GM18502 (cell line): ENCODE data around the gene AVL9.

Source experiments
- ATAC-seq: cut with Tn5 transposase; IDR thresholded peaks from one replicate; pipeline ENCODE4 v1.9.1; 2021; ENCODE audit warnings: mild to moderate bottlenecking; ENCODE audit not compliant: unreplicated experiment, poor library complexity

The AVL9 gene

DNA sequence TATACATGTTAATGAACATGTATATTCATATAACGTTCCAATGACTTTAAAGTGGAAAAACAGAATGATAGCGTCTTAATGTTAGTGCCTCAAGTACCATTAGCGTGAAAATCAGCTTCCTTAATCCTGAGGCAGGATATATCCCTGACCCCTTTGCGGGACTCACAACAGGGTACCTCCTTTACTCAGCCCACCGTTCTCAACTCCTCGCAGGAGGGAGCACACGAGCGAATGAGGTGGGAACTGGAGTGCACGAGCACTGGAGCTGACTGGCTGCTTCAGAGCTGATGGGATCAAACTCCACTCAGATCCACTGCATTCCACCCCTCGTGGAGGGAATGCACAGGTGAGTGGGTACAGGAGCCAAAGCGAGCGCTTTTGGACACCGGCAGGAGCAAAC is 36.1 kb downstream of the AVL9 start:
- no peak for ATAC-seq

DNA sequence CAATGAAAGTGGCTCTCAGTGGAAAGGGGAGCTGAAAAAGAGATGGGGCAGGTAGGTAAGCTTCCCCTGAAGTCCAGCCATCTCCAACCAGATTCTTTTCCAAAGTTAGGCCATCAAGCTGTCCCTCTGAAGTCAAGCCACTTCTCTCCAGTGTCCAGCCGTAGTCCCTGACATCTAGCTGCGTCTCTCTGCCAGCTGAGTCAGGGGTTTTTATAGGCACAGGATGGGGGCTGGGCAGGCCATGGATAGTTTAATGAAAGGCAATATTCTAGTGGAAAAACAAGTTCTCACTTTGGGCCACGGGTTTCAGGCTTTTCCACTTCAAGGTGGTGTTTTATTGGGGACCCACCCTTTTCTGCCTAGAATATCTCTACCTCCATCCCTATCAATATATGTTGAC is 36.8 kb downstream of the AVL9 start:
- no peak for ATAC-seq

DNA sequence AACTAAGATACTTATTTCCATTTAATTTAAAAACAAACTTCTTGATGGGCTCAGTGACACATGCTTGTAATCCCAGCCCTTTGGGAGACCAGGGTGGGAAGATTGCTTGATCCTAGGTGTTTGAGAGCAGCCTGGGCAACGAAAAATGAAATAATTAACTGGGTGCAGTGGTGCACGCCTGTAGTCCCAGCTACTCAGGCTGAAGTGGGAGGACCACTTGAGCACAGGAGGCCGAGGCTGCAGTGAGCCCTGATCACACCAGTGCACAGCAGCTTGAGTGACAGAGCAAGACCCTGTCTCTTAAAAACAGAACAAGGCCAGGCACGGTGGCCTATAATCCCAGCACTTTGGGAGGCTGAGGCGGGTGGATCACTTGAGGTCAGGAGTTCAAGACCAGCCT is 37.4 kb downstream of the AVL9 start:
- ATAC-seq = no peak

DNA sequence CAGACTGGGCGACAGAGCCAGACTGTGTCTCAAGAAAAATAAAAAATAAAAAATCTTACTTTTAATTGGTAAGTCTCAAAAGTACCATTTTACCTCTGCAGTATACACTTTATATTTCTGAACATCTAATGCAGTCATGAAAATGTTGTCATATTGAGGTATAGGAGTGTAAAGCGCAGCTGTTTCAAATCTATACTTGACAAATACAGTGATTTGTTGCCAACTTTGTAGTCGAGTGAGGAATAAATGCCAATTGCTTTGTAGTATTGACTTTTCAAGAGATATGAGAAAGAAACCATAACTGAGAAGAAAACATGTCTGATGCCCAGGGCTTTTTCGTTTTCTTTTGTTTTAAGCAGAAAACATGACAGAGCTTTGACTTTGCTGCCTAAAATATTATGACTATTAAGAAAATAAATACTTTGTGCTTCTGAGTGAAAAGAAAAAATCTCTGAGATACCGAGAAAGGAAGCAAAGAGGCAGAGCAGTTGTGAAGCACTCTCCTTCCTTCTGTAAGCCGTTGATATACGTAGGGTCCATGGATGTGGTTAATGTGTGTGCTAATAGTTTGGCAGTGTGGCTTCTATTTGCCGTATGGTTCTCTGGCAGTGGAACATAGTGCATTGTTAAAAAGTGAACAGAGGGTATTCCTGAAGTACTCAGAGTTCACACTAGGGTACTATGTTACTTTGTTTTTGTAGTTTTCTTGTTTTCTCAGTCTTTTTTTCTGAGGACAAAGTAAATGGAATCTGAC is 38.2 kb downstream of the AVL9 start:
- ATAC-seq = no peak

DNA sequence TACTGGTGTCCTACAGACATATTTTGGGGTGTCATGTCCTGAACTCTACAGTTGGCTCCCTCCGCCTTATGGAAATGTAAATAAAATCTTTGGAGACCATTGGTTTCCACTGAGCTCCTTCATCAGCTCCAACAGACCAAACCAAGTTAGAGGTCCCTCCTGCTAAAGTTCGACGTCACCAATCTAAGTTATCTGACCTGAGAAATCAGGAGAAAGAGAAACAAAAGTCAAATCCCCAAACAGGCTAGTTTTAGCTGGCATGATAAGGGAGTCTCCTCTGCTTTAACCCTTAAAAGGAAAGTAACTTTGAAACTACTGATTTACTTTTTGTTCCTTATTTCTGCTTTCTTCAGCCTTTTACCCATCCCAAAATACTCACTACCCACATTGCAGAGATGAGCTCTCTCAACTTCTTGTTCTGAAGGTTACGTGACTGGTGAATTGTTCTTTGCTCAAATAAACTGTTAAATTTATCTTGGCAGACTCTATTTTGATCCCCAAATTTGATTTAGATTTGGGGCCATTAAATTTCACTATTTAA is 39.9 kb downstream of the AVL9 start:
- ATAC-seq = no peak

DNA sequence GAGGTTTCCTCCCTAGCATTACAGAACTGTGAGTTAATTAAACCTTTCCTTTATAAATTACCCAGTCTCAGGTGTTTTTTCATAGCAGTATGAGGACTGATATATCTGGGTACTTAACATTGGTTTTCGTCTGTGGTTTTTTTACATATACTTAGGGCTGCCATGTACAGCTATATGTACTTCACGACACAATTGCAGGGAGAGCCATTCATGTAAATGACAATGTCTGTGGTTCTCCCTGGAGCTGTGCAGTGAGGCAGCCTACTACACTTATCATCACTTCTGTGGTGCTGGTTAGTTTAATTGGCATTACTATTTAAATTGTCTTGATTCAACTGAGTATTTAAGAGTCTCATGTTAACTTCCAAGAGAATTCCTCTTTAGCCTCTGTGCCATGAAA is 40.7 kb downstream of the AVL9 start:
- no peak for ATAC-seq

DNA sequence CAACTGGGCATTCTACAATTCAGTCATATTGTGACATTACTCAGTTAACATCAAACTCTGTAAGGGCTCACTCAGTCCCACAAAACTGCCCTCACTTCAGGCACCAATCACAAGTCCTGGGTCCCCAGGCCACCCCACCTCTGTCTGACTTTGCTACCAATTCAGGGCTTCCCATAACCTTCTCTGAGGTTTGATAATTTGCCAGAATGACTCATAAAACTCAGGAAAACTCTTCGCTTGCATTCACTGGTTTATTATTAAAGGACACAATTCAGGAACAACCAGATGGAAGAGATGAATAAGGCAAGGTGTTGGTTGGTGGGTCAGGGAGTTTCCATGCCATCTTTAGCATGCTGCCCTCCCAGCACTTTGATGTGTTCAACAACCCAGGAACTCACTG is 41.3 kb downstream of the AVL9 start:
- no peak for ATAC-seq

DNA sequence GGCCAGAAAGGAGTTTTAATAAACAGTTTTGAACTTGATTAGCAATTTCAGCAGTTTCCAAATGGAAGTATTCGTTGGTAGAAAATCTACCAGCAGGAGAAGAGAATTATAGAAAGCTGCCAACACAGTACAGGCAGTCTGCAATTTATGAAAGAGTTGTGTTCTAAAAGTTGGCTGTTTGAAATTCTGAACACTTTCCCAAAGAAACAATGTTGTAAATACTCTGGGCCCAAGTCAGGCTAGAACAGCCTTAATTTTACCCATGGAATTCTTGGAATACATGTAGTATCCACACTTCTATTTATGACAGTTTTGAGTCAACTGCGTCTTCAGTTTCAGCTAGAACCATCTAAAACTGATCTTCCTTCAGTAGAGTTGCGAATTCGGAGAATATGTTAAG is 42.5 kb downstream of the AVL9 start:
- ATAC-seq = no peak

DNA sequence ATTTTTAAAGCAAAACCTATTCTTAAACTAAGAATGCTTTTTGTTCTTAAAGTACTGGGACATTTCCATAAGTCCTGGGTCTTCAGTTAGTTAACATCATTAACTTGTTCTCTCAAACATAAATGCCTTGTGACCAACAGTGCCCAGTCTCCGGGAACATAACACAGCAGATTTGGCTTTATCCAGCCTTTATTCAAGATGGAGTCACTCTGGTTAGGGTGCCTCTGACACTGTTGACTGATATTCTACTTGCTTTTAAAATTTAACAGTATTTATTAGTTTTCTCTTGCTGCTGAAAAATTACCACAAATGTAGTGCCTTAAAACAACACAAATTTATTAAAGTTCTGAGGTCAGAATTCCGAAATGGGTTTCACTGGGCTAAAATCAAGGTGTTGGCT is 44.1 kb downstream of the AVL9 start:
- no peak for ATAC-seq

DNA sequence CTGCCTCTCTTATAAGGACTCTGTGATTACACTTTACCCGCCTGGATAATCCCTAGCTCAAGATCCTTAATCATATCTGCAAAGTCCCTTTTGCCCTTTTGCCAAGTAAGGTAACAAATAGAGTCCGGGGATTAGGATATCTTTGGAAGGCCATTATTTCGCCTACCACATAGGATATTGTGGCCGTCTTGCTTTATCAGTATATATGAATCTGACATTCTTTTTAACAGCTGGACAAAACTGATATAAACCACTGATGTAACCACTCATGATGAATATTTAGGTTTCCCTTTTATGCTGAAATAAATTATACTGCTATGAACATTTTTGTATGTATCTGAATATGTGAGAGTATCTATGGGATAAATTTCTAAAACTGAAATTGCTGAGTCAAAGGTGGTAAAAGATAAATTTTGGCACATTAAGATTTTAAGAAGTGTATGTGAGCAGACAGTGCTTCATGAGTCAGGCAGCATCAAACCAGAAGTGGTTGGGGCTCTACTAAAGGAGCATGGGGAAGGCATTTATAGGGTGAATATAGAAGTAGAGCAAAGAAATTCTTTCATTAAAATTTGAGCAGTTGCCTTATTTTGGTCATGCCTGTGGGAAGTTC is 44.7 kb downstream of the AVL9 start:
- no peak for ATAC-seq

DNA sequence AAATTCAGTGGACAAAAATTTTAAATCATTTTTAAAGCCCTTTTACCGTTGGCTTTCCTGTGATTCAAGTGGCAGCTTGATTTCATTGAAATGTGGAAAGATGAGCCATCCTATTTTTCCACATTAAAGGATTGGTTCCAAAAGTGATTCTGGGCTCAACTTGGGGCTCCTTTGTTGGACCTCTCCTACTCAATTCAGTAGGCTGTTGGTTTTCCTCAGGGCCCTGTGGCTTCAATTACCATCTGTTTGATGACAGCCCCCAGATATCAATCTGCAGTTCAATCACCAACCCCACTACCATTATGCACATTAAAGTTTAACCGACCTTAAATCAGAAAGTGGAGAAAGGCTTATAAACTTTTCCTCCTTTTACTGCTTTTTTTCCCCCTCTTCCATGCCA is 47.3 kb downstream of the AVL9 start:
- no peak for ATAC-seq

DNA sequence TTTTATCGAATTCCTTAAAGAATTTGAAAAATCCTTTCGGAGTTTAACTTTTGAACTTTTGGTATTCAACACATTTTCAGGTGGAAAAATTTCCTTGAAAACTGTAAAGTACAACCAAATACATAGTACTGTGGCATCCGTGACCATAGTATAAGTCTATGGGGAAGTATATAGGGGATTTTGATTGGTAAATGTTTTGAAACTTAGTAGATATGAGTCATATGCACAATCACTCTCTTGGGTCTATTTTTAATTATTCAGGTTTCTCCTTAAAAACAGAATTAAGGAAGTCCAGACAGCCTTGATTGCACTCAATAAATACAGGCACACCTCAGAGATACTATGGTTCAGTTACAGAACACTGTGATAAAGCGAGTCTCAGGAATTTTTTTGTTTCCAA is 64.2 kb downstream of the AVL9 start:
- no peak for ATAC-seq

DNA sequence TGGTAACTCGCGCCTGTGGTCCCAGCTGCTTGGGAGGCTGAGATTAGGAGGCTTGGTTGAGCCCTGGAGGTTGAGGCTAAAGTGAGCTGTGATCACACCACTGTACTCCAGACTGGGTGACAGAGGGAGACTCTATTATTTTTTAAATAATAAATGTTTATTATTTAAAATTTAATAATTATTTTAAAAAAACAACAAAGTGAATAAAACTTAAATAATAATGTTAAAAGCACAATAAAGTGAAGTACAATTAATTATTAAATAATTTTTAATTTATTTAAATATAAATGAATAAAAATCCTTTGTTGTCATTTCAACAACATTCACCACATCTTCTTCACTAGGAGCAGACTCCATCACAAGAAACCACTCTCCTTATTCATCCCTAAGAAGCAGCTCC is 64.8 kb downstream of the AVL9 start:
- ATAC-seq = no peak

DNA sequence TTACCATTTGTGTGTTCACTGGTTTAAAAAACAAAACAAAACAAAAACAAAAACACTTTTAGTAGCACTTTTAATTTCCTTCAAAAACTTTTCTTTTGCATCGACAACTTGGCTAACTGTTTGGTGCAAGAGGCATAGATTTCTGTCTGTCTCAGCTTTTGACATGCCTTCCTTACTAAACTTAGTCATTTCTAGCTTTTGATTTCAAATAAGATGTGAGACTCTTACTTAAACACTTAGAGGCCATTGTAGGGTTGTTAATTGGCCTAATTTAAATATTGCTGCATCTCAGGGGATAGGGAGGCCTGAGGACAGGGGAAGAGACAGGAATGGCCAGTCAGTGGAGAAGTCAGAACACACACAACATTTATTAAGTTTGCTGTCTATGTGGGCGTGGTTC is 66.3 kb downstream of the AVL9 start:
- no peak for ATAC-seq

DNA sequence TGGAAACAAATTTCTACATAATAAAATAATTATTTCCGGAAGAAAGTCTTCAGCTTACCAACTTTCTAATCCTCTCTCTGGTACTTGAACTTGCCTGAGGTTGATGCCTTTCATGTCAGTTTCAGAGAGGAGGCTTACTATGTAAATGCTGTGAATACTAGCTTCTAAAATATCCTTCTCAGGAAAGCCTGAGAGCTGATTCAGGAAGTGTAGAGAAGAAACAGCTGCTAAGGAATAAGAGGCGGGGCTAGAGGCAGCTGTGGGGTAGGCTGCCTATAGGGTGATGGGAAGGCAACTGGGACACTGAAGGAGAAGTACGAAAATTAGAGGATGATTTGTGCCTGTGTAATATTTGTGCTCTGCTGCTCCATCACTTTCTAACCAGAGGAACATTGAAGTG is 69.3 kb downstream of the AVL9 start:
- no peak for ATAC-seq

DNA sequence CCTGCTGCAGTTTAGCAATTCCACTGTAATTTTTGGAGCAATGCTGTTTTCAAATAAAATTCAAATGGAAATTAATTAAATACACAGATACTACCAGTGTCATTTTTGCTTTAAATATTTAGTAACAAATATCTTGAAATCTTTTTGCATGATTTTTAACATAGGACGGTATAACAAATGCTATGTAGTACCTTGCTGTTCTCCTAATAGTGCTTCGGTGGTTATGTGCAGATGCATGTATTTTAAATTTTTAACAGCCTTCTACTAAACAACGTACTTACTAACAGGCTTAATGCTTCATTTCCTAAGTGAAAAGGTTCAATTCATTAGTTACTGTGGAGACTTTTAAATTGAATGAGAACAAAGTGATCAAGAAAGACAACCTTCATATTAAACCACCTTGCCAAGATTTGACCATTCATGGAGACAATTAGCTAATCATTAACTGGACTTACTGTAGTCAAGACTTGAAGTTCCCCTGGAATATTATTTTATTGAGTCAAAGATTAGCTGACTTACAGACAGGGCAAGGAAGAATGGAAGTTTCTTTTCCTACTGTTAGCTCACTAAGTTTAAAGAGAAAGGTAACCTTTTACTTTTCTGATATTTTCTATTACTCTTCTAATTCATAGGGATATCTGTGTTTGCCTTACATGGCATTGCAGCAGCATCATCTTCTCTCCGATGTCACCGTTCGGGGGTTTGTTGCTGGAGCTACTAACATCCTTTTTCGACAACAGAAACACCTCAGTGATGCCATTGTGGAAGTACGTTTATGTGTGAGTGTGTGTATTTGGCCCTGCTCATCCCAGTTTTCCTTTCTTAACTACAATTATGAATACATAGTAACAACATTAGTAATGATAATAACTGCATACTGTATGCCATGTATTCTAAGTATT is 74.3 kb downstream of the AVL9 start:
- ATAC-seq = no peak

DNA sequence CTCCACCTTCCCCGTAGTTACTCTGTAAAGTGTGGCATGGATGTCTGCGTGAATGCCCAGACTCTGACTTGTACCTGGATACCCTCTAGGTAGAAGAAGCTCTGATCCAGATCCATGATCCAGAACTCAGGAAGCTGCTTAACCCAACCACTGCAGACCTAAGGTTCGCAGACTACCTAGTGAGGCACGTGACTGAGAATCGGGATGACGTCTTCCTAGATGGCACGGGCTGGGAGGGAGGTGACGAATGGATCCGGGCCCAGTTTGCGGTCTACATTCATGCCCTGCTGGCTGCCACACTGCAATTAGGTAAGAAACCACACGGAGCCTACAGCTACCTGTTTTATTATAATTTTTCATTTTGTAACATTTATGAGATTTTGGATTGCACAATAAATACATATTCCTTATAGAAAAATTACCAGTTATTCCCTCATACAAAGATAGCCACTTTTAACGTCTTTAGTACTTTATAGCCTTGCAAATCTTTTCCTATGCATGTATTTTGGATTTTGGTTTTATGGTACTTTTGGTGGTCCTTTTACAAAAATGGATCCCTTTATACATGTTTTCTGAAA is 77.9 kb downstream of the AVL9 start:
- ATAC-seq = no peak

DNA sequence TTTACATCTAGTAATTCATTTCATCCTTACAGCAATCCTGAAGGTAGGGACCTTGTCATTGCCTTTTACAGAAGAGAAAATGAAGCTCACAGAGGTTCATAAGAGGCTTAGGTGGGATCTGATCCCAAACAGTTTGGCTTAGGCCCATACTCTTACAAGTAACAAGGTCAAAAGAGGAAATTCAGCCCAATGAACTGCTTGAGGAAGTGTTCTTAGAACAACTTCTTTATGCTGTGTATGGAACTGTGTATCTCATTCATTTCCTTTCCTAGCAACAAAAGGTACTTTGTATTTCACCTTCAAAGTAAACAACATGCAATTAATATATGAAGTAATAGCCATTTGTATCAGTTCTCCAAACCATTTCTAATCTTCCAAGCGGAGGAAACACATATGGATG is 79.3 kb downstream of the AVL9 start:
- no peak for ATAC-seq

DNA sequence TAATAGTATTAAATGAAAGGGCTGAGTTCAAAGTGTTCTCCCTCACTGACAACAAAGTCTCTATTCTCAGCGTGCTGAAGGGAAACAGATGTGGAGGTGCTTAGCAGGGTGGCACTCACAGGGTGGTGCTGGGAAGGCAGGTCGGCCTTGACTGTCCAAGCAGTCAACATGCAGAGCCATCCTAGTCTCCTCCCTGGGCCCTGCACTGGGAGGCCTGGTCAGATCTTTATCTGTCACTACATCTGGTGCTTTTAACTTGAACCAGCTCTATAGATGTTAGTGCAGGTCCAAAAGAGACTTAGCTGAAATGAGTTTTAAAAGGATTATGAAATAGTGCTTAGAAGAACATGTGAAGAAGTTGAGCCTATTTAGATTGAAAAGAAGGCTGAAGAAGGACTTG is 82.1 kb downstream of the AVL9 start:
- no peak for ATAC-seq

DNA sequence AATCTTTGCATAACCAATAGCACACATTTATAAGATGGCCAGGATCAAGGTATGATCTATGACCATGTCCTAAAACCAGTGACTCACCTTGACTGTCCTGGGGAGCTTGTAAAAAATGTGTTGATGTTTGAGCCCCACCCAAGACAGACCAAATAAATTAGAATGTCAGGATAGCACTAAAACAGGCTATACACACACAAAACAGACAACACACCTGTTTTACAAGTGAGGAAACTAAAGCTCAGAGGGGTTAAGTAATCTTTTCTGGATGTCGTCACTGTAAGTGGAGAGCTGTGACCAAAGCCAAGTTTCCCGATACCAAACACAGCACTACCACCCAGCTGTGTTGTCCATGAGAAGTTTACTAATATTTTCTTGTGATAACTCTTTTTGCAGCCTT is 84.5 kb downstream of the AVL9 start:
- ATAC-seq = no peak

DNA sequence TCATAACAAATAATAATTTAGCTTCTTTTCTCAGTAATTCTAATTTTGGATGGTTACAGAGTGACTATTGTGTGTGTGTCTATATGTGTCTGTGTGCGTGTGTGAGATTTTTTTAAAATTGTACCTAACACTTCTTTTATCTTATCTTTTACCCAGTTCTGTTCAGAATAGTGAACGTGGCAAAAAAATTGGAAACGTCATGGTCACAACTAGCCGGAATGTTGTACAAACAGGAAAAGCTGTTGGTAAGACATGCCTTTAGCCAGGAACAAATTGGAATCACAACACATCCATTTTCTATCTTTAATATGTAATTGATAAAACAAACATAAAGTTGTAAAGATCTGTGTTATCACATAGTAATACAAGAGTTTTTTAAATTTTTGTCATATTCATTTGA is 85.4 kb downstream of the AVL9 start:
- no peak for ATAC-seq
